NAMALWA (cell line): ENCODE measurements around the gene KIAA1191.

Source experiments
- DNase-seq: peaks from one replicate; pipeline ENCODE4 v3.0.0-alpha.2; 2015; ENCODE audit warnings: low spot score

Gene KIAA1191

GRCh38 chr5:176389135-176390123, 27.9 kb upstream of the KIAA1191 start:
- no peak for DNase-seq

- peak; percentile 99 for DNase-seq
These were observed 27.0 kb upstream of the KIAA1191 start, which contains the start of the genes HIGD2A and NOP16 for GRCh38 chr5:176388444-176389134. Gene HIGD2A, plus strand, starts transcription at chr5:176388751. Its CDS starts 69 bp downstream, at chr5:176388820. Gene NOP16, minus strand, starts transcription at chr5:176388598. Its CDS starts 59 bp downstream, at chr5:176388539.

- DNase-seq, result peak; percentile 52
These were observed 26.5 kb upstream of the KIAA1191 start for GRCh38 chr5:176388003-176388443.

- peak; percentile 51 for DNase-seq
These were observed 25.9 kb upstream of the KIAA1191 start for GRCh38 chr5:176387384-176387925.

- no peak for DNase-seq
These were observed 24.9 kb upstream of the KIAA1191 start for GRCh38 chr5:176386491-176386890.

- DNase-seq, result no peak
These were observed 23.4 kb upstream of the KIAA1191 start for GRCh38 chr5:176384991-176385390.

GRCh38 chr5:176384366-176384930, 22.9 kb upstream of the KIAA1191 start:
- DNase-seq, result no peak

- no peak for DNase-seq
These were observed 22.4 kb upstream of the KIAA1191 start for GRCh38 chr5:176383961-176384360.

GRCh38 chr5:176383248-176383905, 21.8 kb upstream of the KIAA1191 start:
- no peak for DNase-seq

GRCh38 chr5:176382721-176383120, 21.2 kb upstream of the KIAA1191 start:
- no peak for DNase-seq

GRCh38 chr5:176381979-176382378, 20.4 kb upstream of the KIAA1191 start:
- no peak for DNase-seq

- no peak for DNase-seq
These were observed 19.9 kb upstream of the KIAA1191 start for GRCh38 chr5:176381423-176381822.

- peak; percentile 55 for DNase-seq
These were observed 18.3 kb upstream of the KIAA1191 start for GRCh38 chr5:176379881-176380280.

GRCh38 chr5:176373100-176373818, 11.7 kb upstream of the KIAA1191 start:
- no peak for DNase-seq

GRCh38 chr5:176371621-176372539, 10.3 kb upstream of the KIAA1191 start:
- no peak for DNase-seq

GRCh38 chr5:176369934-176370711, 8.6 kb upstream of the KIAA1191 start:
- DNase-seq, result no peak

- no peak for DNase-seq
These were observed 7.2 kb upstream of the KIAA1191 start for GRCh38 chr5:176368726-176369125.

GRCh38 chr5:176366232-176366894, 4.8 kb upstream of the KIAA1191 start:
- DNase-seq, result no peak
